ENCODE results near the gene SMYD3.
A peak's percentile ranks its signal among the peaks of the same experiment; 100 is the strongest.

Gene SMYD3

DNA sequence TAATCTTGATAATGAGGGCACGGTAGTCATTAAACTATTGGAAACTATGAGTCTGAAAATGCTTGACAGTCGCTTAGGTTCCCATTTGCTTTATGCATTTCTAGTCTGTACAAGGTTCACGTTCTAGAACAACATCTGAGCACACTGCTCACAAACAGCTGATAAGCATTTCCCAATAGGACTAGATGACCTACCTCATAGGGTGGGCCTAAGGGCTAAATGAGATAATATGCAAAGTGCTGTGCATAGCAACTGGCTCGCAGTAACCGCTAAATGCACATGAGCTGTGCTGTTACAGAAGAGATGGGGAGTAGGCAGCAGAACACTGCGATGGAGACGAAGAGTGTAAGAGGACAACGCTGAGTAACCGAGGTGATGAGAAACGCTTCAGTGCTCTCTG is 628.0 kb downstream of the SMYD3 start:
- no peak for DNase-seq

DNA sequence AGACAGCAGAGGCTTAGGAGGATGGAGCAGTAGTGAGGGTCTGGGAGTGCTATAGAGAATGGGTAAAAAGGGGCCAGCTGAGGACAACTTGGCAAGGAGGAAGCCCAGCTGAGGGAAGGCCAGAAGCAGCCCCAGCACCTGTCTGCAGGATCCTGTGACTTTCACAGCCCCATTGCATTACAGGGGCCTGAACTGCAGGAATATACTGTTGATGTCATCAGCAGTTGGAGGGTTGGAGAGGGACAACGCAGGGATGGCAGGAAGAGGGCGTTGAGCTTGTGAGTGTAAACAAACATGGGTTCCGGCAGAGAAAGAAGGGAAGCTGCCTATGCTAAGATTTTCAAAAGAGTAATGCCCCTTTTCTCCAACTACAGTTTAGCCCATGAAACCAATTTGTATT is 628.5 kb downstream of the SMYD3 start:
- DNase-seq: no peak

DNA sequence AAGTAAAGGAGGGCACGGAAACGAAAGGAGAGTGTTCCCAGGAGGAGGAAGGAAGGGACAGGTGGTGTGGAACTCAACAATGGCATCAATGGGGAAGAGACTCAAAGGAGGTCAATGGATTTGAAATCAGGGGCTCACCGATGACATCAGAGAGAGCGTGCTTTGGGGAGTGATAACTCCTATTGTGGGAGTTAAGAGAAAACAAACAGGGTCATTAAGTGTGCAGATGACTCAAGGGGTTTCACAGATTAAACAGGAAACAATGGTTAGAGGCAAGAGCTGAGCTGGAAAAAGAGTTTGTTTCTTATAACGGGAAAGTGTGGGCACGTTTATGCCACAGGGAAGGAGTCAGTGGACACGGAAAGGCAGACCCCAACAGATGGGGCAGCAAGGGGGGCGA is 629.1 kb downstream of the SMYD3 start:
- no peak for DNase-seq

DNA sequence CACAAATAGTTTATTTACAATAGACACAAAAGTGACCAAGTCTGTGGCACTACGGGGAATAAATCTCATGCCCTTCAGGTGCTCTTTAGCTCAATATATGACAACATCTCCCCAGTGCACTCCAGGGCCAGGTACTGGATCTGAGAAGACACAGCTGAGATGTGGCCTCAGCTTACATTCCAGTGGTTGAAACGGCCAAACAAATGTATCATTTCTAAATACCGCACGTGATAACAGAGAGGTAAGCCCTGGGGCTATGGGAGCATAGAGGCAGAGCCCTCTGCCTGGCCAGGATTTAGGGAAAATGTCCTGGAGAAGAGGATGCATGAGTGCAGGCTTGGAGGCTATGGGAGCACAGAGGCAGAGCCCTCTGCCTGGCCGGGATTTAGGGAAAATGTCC is 630.5 kb downstream of the SMYD3 start:
- DNase-seq: no peak

DNA sequence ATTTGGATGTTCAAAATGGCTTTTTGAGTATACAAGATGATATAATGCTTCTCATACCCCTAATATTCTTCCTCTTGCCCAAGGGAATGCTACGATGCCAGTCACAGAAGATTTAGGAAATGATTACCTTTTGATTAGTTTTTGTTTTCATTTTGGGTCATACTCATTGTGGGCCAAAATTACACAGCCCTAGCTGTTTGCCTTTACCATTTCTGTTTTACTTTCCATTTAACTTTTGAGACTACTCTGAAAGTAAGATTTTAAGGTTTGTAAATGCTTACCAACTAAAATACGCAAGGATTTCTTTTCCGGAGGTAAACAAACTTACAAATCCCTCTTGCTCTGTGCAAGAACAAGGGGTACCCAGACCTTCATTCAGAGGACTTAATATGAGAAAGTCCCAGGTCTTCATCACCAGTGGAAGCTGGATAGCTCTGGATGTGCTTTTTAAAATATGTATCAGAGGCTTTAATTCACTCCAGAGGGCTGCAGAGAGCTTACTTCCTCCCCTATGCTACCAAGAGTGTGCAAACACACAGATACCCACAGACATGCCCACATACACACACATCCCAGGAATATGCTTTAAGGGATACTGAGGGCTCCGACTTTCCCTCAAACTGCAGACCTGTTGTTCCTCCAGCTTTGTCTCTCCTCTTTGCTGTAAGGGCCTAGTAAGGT is 631.4 kb downstream of the SMYD3 start:
- no peak for DNase-seq

DNA sequence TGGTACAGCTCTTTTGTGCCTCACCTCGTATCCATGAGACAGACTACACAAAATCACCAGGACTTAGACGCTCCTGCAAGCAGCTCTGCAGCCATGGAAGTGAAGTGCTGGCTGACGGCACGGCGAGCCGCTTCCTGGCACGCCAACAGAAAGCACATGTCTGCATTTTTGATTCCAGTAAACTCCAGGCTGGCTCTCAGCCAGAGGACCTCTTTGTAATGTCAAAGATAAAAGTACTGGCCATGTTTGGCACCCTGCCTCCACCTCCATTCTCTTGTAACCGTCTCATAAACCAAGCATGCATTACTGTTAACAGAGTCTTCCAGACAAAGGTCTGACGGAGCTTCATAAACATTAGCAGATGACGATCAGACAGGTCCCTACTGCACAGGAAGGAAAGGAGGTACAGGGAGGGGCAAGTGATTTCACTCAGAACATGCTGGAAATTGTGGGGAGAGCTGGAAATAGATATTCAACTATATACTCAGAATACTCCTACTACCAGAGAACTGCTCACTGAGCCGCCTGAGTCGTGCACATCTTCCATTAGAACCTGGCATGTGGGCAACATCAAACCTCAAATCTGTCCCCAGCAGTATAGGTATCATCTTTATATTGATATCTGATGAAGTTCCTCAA is 632.0 kb downstream of the SMYD3 start:
- DNase-seq: peak; percentile 86

DNA sequence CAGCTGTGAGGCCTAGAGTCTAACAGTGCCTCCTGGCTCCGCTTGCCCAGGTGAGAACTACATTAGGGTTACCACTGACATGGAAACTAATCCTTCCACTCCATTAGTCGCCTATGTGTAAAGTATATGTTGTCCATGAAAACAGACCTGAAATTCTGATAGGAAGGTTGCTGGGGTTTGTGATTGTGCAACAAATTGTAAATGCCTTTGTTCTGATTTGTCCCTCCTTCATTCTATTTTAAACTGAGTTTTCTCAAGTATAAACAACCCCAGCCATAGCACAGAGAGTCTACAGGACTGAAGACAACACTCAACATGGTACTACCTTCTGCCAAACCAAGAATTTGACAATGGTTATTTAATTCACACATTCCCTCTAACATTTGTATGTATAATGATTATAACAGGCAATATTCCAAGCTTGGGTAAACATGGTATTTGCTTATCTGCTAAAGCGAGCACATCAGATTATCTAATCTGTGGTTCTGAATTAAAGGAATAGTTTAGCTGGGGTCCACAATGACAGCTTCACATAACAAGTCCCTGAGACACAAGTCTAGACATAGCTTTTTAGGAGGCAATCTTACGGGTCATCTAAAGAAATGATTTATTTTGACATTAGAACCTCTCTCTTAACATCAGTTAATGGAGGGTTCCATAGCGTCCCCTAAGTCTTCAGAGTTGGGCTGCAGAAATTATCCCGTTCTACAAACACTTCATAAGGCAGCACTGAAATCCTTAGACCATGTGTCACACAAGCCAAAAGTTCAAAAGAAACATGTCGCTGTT is 633.0 kb downstream of the SMYD3 start:
- no peak for DNase-seq

DNA sequence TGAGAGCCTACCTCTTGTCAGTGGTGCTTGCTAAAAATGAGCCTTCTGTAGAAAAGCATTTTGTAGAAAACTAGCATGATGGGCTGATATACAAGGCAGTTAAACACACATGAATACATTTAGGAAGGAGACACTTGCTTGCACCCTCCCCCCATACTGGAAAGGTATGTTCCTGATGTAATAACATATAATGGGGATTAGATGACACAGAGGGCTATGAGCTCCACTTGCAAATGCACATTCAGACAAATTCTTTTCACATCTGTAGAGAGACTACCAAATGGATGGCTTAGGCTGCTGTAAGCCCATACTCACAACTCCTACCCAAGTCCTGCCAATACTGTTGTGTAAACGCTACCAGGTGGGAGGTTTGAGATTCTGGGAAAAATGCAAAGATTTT is 634.0 kb downstream of the SMYD3 start:
- no peak for DNase-seq

DNA sequence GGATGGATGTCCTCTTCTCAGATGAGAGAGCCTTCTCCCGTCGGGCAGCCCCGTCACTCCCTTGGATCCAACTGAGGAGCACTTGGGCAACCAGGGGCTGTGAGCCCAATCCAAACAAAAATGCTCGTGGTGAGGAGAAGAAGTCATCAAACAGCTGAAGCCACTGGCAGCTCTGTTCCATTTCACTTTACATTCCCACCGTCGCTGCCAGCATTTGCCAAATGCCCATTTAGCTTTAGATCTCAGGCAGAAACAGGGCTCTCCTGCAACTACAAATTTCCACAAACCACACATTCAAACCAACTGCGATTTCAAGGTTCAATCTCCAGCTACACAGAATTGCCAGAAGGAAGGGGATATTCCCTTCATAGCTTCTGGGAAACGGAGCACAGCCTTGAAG is 634.6 kb downstream of the SMYD3 start:
- no peak for DNase-seq

DNA sequence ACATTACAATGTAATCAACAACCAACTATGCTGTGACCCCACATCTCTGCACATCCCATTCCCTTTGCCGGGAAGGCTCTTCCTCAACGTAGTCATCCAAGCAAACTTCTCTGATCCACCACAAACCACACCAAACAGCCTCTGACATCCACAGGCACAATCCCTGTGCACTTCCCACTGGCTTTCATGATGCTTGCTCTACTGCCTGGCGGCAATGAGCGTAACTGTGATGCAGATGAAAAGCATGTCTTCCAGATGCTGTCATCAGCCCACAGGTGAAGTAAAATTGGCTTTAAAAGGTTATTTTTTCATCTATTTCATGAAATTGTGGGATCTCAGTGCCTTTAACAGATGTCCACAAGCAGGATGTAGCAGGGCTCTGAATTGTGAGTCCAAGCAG is 635.2 kb downstream of the SMYD3 start:
- DNase-seq: no peak

DNA sequence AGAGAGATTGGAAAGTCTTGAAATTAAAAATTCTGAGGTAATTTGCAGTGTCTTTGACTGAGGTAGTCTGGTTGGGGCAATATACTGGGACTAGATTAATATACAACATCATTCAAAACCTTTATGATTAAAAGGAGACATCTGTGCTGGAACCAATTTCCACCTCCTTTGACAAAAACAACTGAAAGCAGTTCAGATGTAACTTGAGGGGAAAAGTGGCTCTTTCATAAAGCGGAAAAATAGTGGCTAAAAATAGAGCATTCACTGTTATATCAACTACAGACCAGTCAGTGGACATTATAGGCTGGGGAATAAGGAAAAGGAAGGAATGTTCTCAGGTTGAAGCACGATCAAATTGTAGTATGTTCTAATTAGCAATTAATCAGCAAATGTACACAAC is 635.9 kb downstream of the SMYD3 start:
- no peak for DNase-seq

DNA sequence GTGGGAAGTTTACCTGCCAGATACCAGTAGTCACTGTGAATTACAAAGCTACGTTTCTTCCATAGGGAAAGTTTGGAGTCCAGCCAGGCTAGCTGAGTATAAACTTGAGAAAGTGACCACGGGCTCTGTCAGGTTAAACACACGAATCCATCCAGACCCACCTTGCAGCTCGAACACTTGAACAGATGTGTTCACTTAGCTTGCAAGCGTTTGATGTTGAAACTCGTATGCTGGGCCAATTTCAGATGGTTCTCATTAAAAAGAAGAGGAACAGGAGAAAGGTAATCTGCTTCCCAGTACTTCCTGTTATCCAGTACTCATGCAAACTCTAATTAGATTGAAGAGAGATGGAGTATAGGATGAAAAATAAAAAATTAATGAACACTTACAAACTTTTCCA is 636.4 kb downstream of the SMYD3 start:
- DNase-seq: no peak

DNA sequence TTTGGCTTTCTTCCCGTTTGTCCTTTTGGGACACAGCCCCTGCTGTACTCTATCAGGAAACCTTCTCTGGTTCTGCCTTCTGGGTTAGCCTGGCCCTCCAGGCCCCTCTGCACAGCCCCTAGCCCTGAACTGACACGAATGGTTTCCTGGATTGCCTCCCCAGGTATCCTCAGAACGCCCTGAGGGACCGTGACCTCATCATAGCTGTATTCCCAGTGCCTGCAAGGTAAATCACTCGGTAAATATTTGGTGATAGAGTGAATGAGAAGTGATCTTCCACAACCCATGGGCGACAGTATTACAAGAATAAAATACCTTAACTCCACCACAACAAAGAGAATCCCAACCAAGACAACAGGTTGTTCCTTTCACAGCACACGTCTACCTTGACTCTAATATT is 637.2 kb downstream of the SMYD3 start:
- no peak for DNase-seq

DNA sequence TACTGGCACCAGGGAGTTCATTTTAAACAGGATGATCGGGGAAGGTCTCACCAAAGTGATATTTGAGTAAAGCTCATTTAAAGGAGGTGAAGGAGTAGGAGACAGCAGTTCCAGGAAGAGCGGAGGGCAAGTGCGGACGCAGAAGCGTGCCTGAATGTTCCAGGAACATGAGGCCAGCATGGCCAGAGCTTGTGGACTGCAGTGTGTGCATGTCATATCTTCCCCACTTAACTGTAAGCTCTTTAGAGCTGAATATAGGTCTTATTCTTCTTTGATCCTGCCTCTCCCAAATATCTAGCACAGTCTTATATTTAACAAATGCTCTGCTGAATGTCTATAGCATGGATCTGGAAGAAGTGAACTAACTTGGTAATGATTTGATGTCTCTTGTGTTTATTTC is 639.3 kb downstream of the SMYD3 start:
- no peak for DNase-seq

DNA sequence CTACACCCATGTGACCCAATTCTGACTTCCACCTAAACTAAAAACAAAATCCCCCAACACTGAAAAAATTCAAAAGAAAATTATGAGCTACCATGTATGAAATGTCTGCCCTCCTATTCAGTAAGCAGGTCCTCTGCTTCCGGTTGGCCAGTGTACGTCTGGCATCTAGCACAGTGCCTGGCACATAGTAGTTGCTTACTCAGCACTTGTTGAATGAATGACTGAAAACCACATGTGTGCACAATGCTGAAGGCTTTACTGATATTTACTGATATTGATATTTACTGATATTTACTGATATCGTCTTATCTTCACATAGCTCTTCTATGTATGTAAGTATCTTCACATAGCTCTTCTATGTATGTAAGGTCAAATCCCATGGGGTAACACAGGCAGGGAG is 642.2 kb downstream of the SMYD3 start:
- DNase-seq: no peak

DNA sequence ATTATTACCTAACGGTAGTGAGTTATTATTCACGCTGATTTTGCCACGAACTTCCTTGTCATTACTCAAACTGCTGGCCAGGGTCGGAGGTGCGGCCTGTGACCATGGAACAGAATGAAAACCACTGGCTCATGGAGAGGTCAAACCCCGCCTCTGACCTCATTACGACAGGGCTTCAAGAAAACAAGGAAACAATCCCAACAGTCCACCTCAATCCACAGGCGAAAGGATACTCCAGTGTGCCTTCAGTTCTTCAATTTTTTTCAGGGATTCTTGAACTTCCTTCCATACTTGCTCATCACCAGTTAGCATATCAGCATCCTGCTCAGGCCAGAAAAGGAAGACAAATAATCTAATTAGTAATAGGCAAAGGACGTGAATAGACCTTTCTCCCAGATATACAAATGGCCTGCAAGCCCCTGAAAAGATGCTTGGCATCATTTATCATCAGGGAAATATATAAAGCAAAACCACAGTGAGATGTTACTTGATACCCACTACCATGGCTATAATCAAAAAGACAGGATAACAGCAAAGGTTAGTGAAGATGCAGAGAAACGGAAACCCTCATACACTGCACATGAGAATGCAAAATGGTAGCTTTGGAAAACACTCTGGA is 643.4 kb downstream of the SMYD3 start:
- DNase-seq: no peak

DNA sequence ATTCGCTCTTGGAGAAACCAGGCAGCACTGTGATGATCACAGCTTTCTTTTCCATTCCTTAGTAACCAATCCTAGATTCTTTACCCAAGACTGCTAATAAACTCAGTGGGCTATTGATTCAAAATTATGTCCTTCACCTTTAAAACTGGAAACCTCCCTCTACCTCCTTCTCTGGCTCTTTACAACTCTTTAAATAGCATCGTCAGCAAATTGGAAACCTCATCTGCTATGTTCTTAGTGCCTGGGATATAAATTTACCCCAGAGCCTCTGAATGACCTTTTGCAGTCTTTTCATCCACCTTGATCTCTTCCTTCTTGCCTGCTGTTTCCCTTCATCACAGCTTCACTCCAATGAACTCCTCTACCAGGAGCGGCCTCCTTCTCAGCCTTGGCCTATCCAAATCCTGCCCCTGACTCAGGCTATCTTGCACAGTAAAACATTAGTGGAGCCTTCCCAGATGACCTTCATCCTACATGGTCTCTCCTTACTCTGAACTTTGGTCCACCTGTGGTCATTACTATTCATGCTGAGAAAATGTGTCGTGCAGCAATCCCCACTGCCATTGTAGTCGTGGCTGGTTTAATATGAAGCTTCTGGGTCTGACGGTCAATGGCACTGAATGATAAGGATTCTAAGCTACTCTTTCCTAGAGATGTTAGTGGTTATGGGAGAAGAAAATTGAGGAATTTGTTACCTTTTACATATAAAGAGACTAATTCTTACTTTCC is 644.1 kb downstream of the SMYD3 start:
- DNase-seq: no peak

DNA sequence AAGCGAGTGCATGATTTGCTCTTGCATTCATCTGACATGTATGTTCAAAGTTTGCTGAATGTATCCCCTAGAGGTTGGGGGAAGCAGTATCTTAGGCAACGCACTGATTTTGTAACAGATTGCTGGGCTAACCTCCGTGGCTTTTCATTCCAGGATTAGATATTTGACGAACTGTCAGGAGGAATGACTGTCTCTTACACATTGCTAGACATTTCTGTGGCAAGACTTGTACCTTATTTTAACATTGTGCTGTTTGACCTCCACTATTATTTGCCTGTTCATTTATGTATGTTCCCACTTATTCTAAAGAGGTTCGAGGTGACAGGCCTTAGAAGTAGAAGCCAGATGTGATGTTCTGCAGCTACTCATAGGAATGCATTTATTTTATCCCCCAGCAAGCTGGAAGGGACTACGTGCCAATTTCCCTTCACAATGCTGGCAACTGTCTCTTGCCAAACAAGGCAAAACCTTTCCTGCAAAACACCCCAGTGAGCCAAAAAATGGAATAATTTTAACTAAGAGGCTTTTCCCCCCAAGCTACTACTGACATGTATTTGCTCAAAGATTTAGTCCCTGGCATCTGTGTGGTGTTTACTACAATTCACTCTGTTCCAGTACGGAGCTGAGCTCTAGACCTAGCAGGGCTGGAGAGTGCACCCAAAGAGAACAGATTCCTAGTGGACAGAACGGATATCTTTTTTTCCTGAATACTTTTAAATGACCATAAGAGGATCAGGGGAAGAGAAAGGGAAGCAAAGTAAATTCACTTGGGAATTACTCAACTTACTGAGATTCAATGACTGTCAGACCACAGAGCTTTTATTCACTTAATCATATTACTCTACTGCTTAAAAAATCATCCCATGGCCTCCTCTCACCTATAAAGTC is 646.2 kb downstream of the SMYD3 start:
- no peak for DNase-seq

DNA sequence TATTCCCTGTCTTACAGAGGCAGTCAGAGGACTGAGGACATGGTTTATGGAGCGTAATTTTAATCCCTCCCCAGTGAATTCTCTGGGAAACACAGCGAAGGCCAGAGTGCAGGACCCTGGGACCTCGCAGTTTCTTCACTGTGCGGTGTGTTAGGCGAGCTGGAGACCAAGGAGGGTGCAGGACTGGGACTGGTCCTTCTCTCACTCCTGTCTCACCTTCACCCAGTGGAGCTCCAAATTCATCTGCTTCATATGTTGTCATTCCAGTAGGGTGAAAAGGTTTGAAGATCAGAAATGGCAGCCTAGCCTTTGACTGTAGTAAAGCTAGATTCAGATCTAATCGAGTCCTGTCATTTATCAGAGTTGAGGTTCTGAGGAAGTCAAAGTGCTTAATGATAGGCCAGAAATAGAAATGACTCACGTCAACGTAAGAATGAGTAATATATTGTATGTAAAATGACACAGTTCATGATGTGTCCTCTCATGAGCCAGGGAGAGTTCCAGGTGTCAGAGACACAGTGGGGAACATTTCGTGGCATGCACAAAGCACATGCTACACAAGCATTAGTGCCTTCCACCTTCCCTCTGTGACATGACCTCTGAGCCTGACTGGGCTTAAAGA is 647.5 kb downstream of the SMYD3 start:
- no peak for DNase-seq

DNA sequence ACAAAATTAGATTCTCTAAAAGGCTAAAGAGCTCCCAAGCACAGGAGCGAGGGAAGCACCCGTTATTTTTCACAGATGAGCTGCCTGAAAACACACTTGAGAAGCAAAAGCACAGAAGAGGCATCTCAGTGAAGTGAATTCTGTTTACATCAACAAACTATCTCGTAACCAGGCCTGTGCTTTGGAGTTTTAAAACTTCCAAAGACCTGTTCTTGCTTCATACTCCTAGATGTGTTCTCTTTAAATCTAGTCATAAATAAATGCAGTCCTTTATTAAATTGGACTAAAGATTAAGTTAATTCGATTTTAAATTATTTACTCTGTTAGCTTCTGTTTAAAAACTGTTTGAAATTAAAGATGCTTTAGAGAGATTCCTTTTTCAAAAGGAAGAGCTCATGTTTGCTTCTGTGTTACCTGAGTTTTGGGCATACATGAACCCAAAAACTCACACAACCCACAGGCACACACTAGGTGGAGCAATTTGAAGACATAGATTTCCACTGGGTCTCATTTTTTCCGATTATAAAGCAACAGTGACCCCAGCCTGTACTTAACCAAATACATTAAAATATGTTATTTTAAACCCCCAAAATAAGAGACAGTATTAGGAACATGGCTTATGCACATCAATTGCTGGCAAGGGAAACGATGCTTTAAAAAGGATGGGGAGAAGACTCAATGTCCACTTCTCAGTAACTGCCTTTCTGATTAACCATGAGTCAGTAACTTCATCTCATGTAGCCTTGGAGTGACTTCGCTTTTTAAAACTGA is 648.2 kb downstream of the SMYD3 start:
- no peak for DNase-seq

Data from NCI-H1105 treated with DMSO at 0.1 percent for 48 hours (cell line).